Effector CD8-positive, alpha-beta T cell (primary cell): Measurements from ENCODE around the gene KIAA1217.
"Not testable (repeated sequence)": the region's sequence is repeated elsewhere in the genome, so short reads cannot be mapped to it uniquely, and the experiment has no call there.

Source experiments
- DNase-seq: peaks from one replicate; lab custom pipeline; 2025; lab: John Stamatoyannopoulos, UW

The KIAA1217 gene

GRCh38 chr10:24340883-24341282, 131.9 kb downstream of the KIAA1217 start:
- no peak for DNase-seq

GRCh38 chr10:24341371-24341770, 132.4 kb downstream of the KIAA1217 start:
- DNase-seq: no peak

- no peak for DNase-seq
Measured at GRCh38 chr10:24341897-24342296, 133.0 kb downstream of the KIAA1217 start.

- no peak for DNase-seq
Measured at GRCh38 chr10:24343686-24344085, 134.7 kb downstream of the KIAA1217 start.

- DNase-seq: no peak
Measured at GRCh38 chr10:24344279-24344678, 135.3 kb downstream of the KIAA1217 start.

- DNase-seq: no peak
Measured at GRCh38 chr10:24344695-24345463, 135.9 kb downstream of the KIAA1217 start.

- no peak for DNase-seq
Measured at GRCh38 chr10:24346877-24347519, 138.1 kb downstream of the KIAA1217 start.

- no peak for DNase-seq
Measured at GRCh38 chr10:24349379-24350001, 140.6 kb downstream of the KIAA1217 start.

GRCh38 chr10:24350070-24350921, 141.4 kb downstream of the KIAA1217 start:
- DNase-seq: no peak

GRCh38 chr10:24350922-24351225, 141.9 kb downstream of the KIAA1217 start:
- not testable (repeated sequence) for DNase-seq

- no peak for DNase-seq
Measured at GRCh38 chr10:24351961-24352360, 143.0 kb downstream of the KIAA1217 start.

- DNase-seq: no peak
Measured at GRCh38 chr10:24352399-24352798, 143.5 kb downstream of the KIAA1217 start.

- no peak for DNase-seq
Measured at GRCh38 chr10:24353319-24353718, 144.4 kb downstream of the KIAA1217 start.

- no peak for DNase-seq
Measured at GRCh38 chr10:24355056-24355688, 146.2 kb downstream of the KIAA1217 start.

- no peak for DNase-seq
Measured at GRCh38 chr10:24357344-24358004, 148.5 kb downstream of the KIAA1217 start.

GRCh38 chr10:24358022-24358421, 149.1 kb downstream of the KIAA1217 start:
- no peak for DNase-seq

- no peak for DNase-seq
Measured at GRCh38 chr10:24360282-24361127, 151.6 kb downstream of the KIAA1217 start.

- no peak for DNase-seq
Measured at GRCh38 chr10:24363070-24363469, 154.1 kb downstream of the KIAA1217 start.

GRCh38 chr10:24367688-24368087, 158.8 kb downstream of the KIAA1217 start:
- no peak for DNase-seq

GRCh38 chr10:24370877-24371276, 161.9 kb downstream of the KIAA1217 start:
- DNase-seq: no peak
